Liver (tissue), 3 donors: ENCODE data around the gene FAM72D.
"Not testable (repeated sequence)": the region's sequence is repeated elsewhere in the genome, so short reads cannot be mapped to it uniquely, and the experiment has no call there.

Experiments
- ATF3 ChIP-seq: IDR thresholded peaks from 2 replicates; pipeline ENCODE4 v1.6.1; 2016; ENCODE audit warnings: antibody characterized with exemption
- CTCF ChIP-seq: fragments of 150-350 bp; IDR thresholded peaks from 2 replicates; pipeline ENCODE4 v1.5.1; 2017; ENCODE audit warnings: improper control_type of control experiment, low read depth, low read length; ENCODE audit not compliant: missing input control
- FOXA1 ChIP-seq: IDR thresholded peaks from 2 replicates; pipeline ENCODE4 v1.6.1; 2016; ENCODE audit warnings: antibody characterized with exemption
- FOXA2 ChIP-seq: IDR thresholded peaks from 2 replicates; pipeline ENCODE4 v1.6.1; 2016; ENCODE audit warnings: antibody characterized with exemption
- GABPA ChIP-seq, 2 donors: IDR thresholded peaks in 1 of 2; conservative IDR thresholded peaks in 1 of 2; 2 replicates each; pipeline ENCODE4 v1.6.1; 2016; ENCODE audit warnings: antibody characterized with exemption in 2 of 2, mild to moderate bottlenecking in 1 of 2, moderate library complexity in 1 of 2
- HNF4G ChIP-seq: IDR thresholded peaks from 2 replicates; pipeline ENCODE4 v1.6.1; 2016; ENCODE audit warnings: antibody characterized with exemption
- JUND ChIP-seq, 2 donors: IDR thresholded peaks; 2 replicates each; pipeline ENCODE4 v1.6.1; 2016; ENCODE audit warnings: antibody characterized with exemption in 2 of 2
- MAX ChIP-seq: IDR thresholded peaks from 2 replicates; pipeline ENCODE4 v1.6.1; 2016; ENCODE audit warnings: antibody characterized with exemption
- RAD21 ChIP-seq, 2 donors: IDR thresholded peaks; 2 replicates each; pipeline ENCODE4 v1.6.1; 2016; ENCODE audit warnings: antibody characterized with exemption in 2 of 2, mild to moderate bottlenecking in 2 of 2
- REST ChIP-seq: IDR thresholded peaks from 2 replicates; pipeline ENCODE4 v1.6.1; 2016; ENCODE audit warnings: antibody characterized with exemption, mild to moderate bottlenecking
- RXRA ChIP-seq, 2 donors: IDR thresholded peaks; 2 replicates each; pipeline ENCODE4 v1.6.1; 2017 to 2018; ENCODE audit warnings: antibody characterized with exemption in 2 of 2, mild to moderate bottlenecking in 1 of 2
- SP1 ChIP-seq: IDR thresholded peaks from 2 replicates; pipeline ENCODE4 v1.6.1; 2018; ENCODE audit warnings: antibody characterized with exemption, mild to moderate bottlenecking
- YY1 ChIP-seq: IDR thresholded peaks from 2 replicates; pipeline ENCODE4 v1.6.1; 2016; ENCODE audit warnings: antibody characterized with exemption, mild to moderate bottlenecking
- ZBTB33 ChIP-seq: IDR thresholded peaks from 2 replicates; pipeline ENCODE4 v1.6.1; 2016; ENCODE audit warnings: antibody characterized with exemption
- donor health status: healthy.
- donor health status: healthy.

- TF ChIP-seq CTCF; MAX; RAD21 (IDR thresholded peaks at IDR 0.05); RXRA (IDR thresholded peaks at IDR 0.05); GABPA (IDR thresholded peaks at IDR 0.05 in 1 of 2, conservative IDR thresholded peaks at IDR 0.05 in 1 of 2); JUND (IDR thresholded peaks at IDR 0.05); SP1; YY1; FOXA1; FOXA2; HNF4G; REST; ZBTB33; ATF3: not testable (repeated sequence)
Measured at GRCh38 chr1:145079737-145080136, 16.0 kb upstream of the FAM72D start.
